IMR-90 (cell line): ENCODE measurements around the gene TMEM129. TPM values are rescaled to one million over a fixed set of nuclear protein-coding genes. Genes with fewer than 3 reads are reported as not detected.

ENCODE experiments used
- ATAC-seq: fragments of 200-7000 bp; cut with Tn5 transposase; 2 replicates; pipeline ENCODE4 v1.9.1; 2020; ENCODE audit warnings: low read depth, mild to moderate bottlenecking, moderate library complexity
- BruUV-seq: library from RNA; stranded (reverse); fragments of 400-500 nt; replicated peaks from 2 replicates; lab custom pipeline; 2021; lab: Mats Ljungman, UMichigan
- CTCF ChIA-PET: fragments of 300-600 bp; formaldehyde crosslinking; extraction: SDS; loops from one replicate; lab custom pipeline; 2021; ENCODE audit warnings: antibody characterized with exemption; lab: Yijun Ruan, JAX
- POLR2A ChIA-PET: fragments of 300-600 bp; sonication (Branson Sonifier 250); formaldehyde crosslinking; loops from one replicate; lab custom pipeline; 2022; ENCODE audit warnings: antibody characterized with exemption; ENCODE audit not compliant: unreplicated experiment; lab: Charles Lee
- DNase-seq: peaks from one replicate; pipeline ENCODE4 v3.0.0; 2013
- H2AFZ ChIP-seq: replicated peaks from 2 replicates; pipeline ENCODE3; 2013; ENCODE audit warnings: low read length, mild to moderate bottlenecking; ENCODE audit not compliant: poor library complexity
- H2AK5ac ChIP-seq: 2 replicates; pipeline ENCODE4 v1.6.1; 2013; ENCODE audit warnings: low read depth, low read length, inconsistent platforms
- H2AK9ac ChIP-seq: replicated peaks from 2 replicates; pipeline ENCODE3; 2013; ENCODE audit warnings: mild to moderate bottlenecking, low read depth, low read length, moderate library complexity; ENCODE audit not compliant: poor library complexity
- H2BK120ac ChIP-seq: 2 replicates; pipeline ENCODE4 v1.6.1; 2013; ENCODE audit warnings: low read depth, low read length, inconsistent platforms
- H2BK15ac ChIP-seq: 3 replicates; pipeline ENCODE4 v1.6.1; 2013; ENCODE audit warnings: low read depth, low read length, inconsistent platforms
- H2BK20ac ChIP-seq: 2 replicates; pipeline ENCODE4 v1.6.1; 2013; ENCODE audit warnings: low read depth, mild to moderate bottlenecking, inconsistent platforms, low read length, moderate library complexity
- H2BK5ac ChIP-seq: 2 replicates; pipeline ENCODE4 v1.6.1; 2013; ENCODE audit warnings: mild to moderate bottlenecking, low read depth, low read length, inconsistent platforms; ENCODE audit not compliant: poor library complexity, severe bottlenecking
- H3K14ac ChIP-seq: replicated peaks from 2 replicates; pipeline ENCODE4 v1.6.1; 2013; ENCODE audit warnings: low read depth, low read length, inconsistent platforms
- H3K18ac ChIP-seq: 2 replicates; pipeline ENCODE4 v1.6.1; 2013; ENCODE audit warnings: low read depth, low read length, control low read depth
- H3K23ac ChIP-seq: 2 replicates; pipeline ENCODE4 v1.6.1; 2013; ENCODE audit warnings: low read depth, low read length, inconsistent platforms
- H3K27ac ChIP-seq: 2 replicates; pipeline ENCODE4 v1.5.1; 2013; ENCODE audit warnings: mild to moderate bottlenecking, control low read depth, low read length; ENCODE audit not compliant: insufficient read depth
- H3K27me3 ChIP-seq: 2 replicates; pipeline ENCODE4 v1.6.1; 2013; ENCODE audit warnings: low read length; ENCODE audit not compliant: control insufficient read depth, insufficient read depth
- H3K36me3 ChIP-seq: 2 replicates; pipeline ENCODE4 v1.6.1; 2013; ENCODE audit warnings: low read length, mixed read lengths; ENCODE audit not compliant: control insufficient read depth, insufficient read depth
- H3K4ac ChIP-seq: 2 replicates; pipeline ENCODE4 v1.6.1; 2013; ENCODE audit warnings: low read depth, low read length, inconsistent platforms
- H3K4me1 ChIP-seq: 2 replicates; pipeline ENCODE4 v1.6.1; 2013; ENCODE audit warnings: low read length, mixed read lengths; ENCODE audit not compliant: control insufficient read depth, insufficient read depth
- H3K4me2 ChIP-seq: 2 replicates; pipeline ENCODE4 v1.6.1; 2013; ENCODE audit warnings: low read depth, mild to moderate bottlenecking, control low read depth, low read length, moderate library complexity
- H3K4me3 ChIP-seq: 2 replicates; pipeline ENCODE4 v1.5.1; 2013; ENCODE audit warnings: low read depth, mild to moderate bottlenecking, control low read depth, low read length, moderate library complexity; ENCODE audit not compliant: insufficient read depth
- H3K56ac ChIP-seq: 2 replicates; pipeline ENCODE4 v1.6.1; 2013; ENCODE audit warnings: low read length, inconsistent platforms; ENCODE audit not compliant: insufficient read depth; ENCODE audit errors: extremely low read depth
- H3K79me1 ChIP-seq, 2 experiments: 2 replicates each; pipeline ENCODE4 v1.6.1; 2013; ENCODE audit warnings: low read length in 2 of 2, inconsistent platforms in 1 of 2, low read depth in 1 of 2
- H3K9ac ChIP-seq: 2 replicates; pipeline ENCODE4 v1.6.1; 2013; ENCODE audit warnings: low read depth, low read length, control low read depth
- H3K9me1 ChIP-seq: 2 replicates; pipeline ENCODE4 v1.6.1; 2013; ENCODE audit warnings: low read length, inconsistent platforms; ENCODE audit not compliant: insufficient read depth
- H3K9me3 ChIP-seq: 2 replicates; pipeline ENCODE4 v1.6.1; 2013; ENCODE audit warnings: low read length; ENCODE audit not compliant: control insufficient read depth, insufficient read depth
- H4K20me1 ChIP-seq: 2 replicates; pipeline ENCODE4 v1.6.1; 2013; ENCODE audit warnings: low read length, inconsistent platforms; ENCODE audit not compliant: insufficient read depth
- H4K5ac ChIP-seq: 2 replicates; pipeline ENCODE4 v1.6.1; 2013; ENCODE audit warnings: mild to moderate bottlenecking, low read depth, low read length, control low read depth
- H4K8ac ChIP-seq, 2 experiments: 2 replicates each; pipeline ENCODE4 v1.6.1; 2013; ENCODE audit warnings: low read depth in 2 of 2, low read length in 2 of 2, control low read depth in 1 of 2, inconsistent platforms in 1 of 2
- H4K91ac ChIP-seq: 2 replicates; pipeline ENCODE4 v1.6.1; 2013; ENCODE audit warnings: low read depth, low read length, inconsistent platforms; ENCODE audit not compliant: insufficient read depth
- BHLHE40 ChIP-seq: fragments of 150-350 bp; IDR thresholded peaks from 2 replicates; pipeline ENCODE4 v1.6.1; 2016; ENCODE audit warnings: mild to moderate bottlenecking, low read depth, low read length
- CEBPB ChIP-seq: IDR thresholded peaks from 2 replicates; pipeline ENCODE4 v1.6.1; 2012; ENCODE audit warnings: low read depth, low read length, improper control_type of control experiment
- CHD1 ChIP-seq: IDR thresholded peaks from 2 replicates; pipeline ENCODE4 v1.6.1; 2012; ENCODE audit warnings: low read depth, low read length, improper control_type of control experiment
- FOS ChIP-seq: fragments of 150-350 bp; IDR thresholded peaks from 2 replicates; pipeline ENCODE4 v1.6.1; 2016; ENCODE audit warnings: low read depth, low read length
- MAZ ChIP-seq: IDR thresholded peaks from 2 replicates; pipeline ENCODE4 v1.6.1; 2012; ENCODE audit warnings: low read depth, mild to moderate bottlenecking, low read length, improper control_type of control experiment, moderate library complexity, borderline replicate concordance
- NFE2L2 ChIP-seq: fragments of 150-350 bp; IDR thresholded peaks from 2 replicates; pipeline ENCODE4 v1.6.1; 2016; ENCODE audit warnings: low read depth, mild to moderate bottlenecking, low read length
- POLR2A ChIP-seq: IDR thresholded peaks from 2 replicates; pipeline ENCODE4 v1.6.1; 2012; ENCODE audit warnings: mild to moderate bottlenecking, low read depth, low read length
- RCOR1 ChIP-seq: IDR thresholded peaks from 2 replicates; pipeline ENCODE4 v1.6.1; 2012; ENCODE audit warnings: mild to moderate bottlenecking, low read length, improper control_type of control experiment; ENCODE audit not compliant: insufficient replicate concordance
- RFX5 ChIP-seq: IDR thresholded peaks from 2 replicates; pipeline ENCODE4 v1.8.0; 2012; ENCODE audit warnings: low read depth, mild to moderate bottlenecking, low read length, moderate library complexity
- SMC3 ChIP-seq: fragments of 150-350 bp; IDR thresholded peaks from 2 replicates; pipeline ENCODE4 v1.6.1; 2016; ENCODE audit warnings: low read depth, mild to moderate bottlenecking, antibody characterized with exemption, low read length, moderate library complexity
- whole genome bisulfite sequencing, 2 experiments: methylation state at CpG; one replicate each; pipeline versions ENCODE4 v1.1.5 to v1.1.7; 2013; ENCODE audit warnings: missing lambda C conversion rate in 2 of 2; ENCODE audit not compliant: insufficient read length in 1 of 2; ENCODE audit errors: extremely low coverage in 2 of 2; 5-methylcytosine and 5-hydroxymethylcytosine counted together
- dilution Hi-C: fragments of 300-500 bp; cut with HindIII; formaldehyde crosslinking; loops from one replicate; pipeline ENCODE4 v1.14.3; 2018; ENCODE audit warnings: low sequenced_read_pairs; ENCODE audit not compliant: unreplicated experiment
- in situ Hi-C: fragments of 300-500 bp; cut with MboI; formaldehyde crosslinking; loops from 3 replicates; pipeline ENCODE4 v1.14.3; 2019; ENCODE audit warnings: low sequenced_read_pairs, inconsistent platforms, mixed read lengths
- intact Hi-C: fragments of 100-400 bp; cut with micrococcal nuclease; formaldehyde crosslinking; loops from 2 replicates; pipeline ENCODE4 v1.10.0; 2022
- polyA plus RNA-seq, 3 experiments: library from polyadenylated mRNA; depleted of rRNA; stranded (reverse); fragments of >200 nt; gene quantifications; 2 replicates each; pipeline ENCODE4 v1.2.3, GENCODE V29; 2012; ENCODE audit warnings: low replicate concordance in 1 of 3
- total RNA-seq: library from RNA; depleted of rRNA; stranded (reverse); fragments of >200 nt; gene quantifications from 2 replicates; pipeline ENCODE4 v1.2.3, GENCODE V29; 2012
- TF ChIP-seq, protein P1 (sequence below): conservative IDR thresholded peaks from 2 replicates; pipeline ENCODE4 v1.5.1; 2012; ENCODE audit warnings: mild to moderate bottlenecking, low read depth, low read length, improper control_type of control experiment
- TF ChIP-seq, protein P2 (sequence below): fragments of 150-350 bp; IDR thresholded peaks from 2 replicates; pipeline ENCODE4 v1.6.1; 2017; ENCODE audit warnings: mild to moderate bottlenecking, antibody characterized with exemption, low read length, low read depth

TMEM129 gene
- total and polyA plus RNA-seq, 2 of the 4 experiments (the other 2 are of a cell fraction): 6.6 to 26.6 TPM

DNA sequence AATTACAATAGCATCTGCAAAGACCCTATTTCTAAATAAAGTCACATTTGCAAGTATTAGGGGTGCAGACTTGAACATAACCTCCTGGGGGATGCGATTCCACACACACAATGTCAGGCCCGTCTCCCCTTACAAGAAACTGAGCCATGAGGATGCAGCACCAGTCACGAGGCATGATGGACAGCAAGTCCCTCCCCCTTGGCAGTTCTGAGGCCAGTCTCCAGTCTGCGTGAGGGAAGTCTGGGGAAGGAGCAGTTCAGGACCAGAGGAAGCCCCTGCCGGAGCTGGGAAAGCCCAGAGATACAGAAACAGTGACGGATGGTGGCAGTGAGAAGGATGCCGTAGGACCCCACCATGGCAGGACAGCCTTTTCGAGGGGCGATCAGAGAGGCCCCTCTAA lies 46.4 kb downstream of the TMEM129 start:
- H3K23ac ChIP-seq: no peak overlapping the region
- no peak overlapping the region for H2BK15ac ChIP-seq
- H2BK20ac ChIP-seq: no peak overlapping the region
- H4K8ac ChIP-seq: no peak overlapping the region
- no peak for TF ChIP-seq SMC3
- TF ChIP-seq CHD1: no peak
- TF ChIP-seq, protein P1, sequence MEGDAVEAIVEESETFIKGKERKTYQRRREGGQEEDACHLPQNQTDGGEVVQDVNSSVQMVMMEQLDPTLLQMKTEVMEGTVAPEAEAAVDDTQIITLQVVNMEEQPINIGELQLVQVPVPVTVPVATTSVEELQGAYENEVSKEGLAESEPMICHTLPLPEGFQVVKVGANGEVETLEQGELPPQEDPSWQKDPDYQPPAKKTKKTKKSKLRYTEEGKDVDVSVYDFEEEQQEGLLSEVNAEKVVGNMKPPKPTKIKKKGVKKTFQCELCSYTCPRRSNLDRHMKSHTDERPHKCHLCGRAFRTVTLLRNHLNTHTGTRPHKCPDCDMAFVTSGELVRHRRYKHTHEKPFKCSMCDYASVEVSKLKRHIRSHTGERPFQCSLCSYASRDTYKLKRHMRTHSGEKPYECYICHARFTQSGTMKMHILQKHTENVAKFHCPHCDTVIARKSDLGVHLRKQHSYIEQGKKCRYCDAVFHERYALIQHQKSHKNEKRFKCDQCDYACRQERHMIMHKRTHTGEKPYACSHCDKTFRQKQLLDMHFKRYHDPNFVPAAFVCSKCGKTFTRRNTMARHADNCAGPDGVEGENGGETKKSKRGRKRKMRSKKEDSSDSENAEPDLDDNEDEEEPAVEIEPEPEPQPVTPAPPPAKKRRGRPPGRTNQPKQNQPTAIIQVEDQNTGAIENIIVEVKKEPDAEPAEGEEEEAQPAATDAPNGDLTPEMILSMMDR: no peak
- TF ChIP-seq NFE2L2: no peak
- TF ChIP-seq BHLHE40: no peak
- TF ChIP-seq, protein P2, sequence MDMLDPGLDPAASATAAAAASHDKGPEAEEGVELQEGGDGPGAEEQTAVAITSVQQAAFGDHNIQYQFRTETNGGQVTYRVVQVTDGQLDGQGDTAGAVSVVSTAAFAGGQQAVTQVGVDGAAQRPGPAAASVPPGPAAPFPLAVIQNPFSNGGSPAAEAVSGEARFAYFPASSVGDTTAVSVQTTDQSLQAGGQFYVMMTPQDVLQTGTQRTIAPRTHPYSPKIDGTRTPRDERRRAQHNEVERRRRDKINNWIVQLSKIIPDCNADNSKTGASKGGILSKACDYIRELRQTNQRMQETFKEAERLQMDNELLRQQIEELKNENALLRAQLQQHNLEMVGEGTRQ: no peak
- TF ChIP-seq RFX5: no peak
- no peak for TF ChIP-seq POLR2A
- TF ChIP-seq FOS: no peak
- TF ChIP-seq RCOR1: no peak
- no peak for TF ChIP-seq CEBPB
- TF ChIP-seq MAZ: no peak
- H2BK5ac ChIP-seq: no peak overlapping the region
- 87% methylated on average over 4 of the region's 9 CpGs; no CpG with 5 or more reads in 1 of the 2 experiments for WGBS, 2 experiments
- H3K4me3 ChIP-seq: no peak overlapping the region
- no peaks in the 10 kb centered on the region for H3K4me1 ChIP-seq
- no peak overlapping the region for H2AK9ac ChIP-seq
- H3K14ac ChIP-seq: no peak overlapping the region
- ATAC-seq (peak; percentile 46), DNase-seq (peak; percentile 13)
- H3K4ac ChIP-seq: no peak overlapping the region
- no peaks in the 10 kb centered on the region for H3K79me1 ChIP-seq
- no peak overlapping the region for H2BK120ac ChIP-seq
- dilution Hi-C loops: no loop called here
- H2AFZ ChIP-seq: no peak overlapping the region
- no peak overlapping the region for H3K18ac ChIP-seq
- H3K9ac ChIP-seq: no peak overlapping the region
- H3K56ac ChIP-seq: no peak overlapping the region
- H3K9me1 ChIP-seq: no peaks in the 10 kb centered on the region
- no peak overlapping the region for H2AK5ac ChIP-seq
- ChIA-PET CTCF (no interaction called here), POLR2A (no interaction called here)
- BruUV-seq: no TSS peak
- H3K27me3 ChIP-seq: no peaks in the 10 kb centered on the region
- no peaks in the 10 kb centered on the region for H4K20me1 ChIP-seq
- no peaks in the 10 kb centered on the region for H3K9me3 ChIP-seq
- H3K4me2 ChIP-seq: no peak overlapping the region
- in situ Hi-C loops: no loop called here
- H3K36me3 ChIP-seq: no peaks in the 10 kb centered on the region
- H3K27ac ChIP-seq: no peak overlapping the region
- no peak overlapping the region for H4K91ac ChIP-seq
- no peak overlapping the region for H4K5ac ChIP-seq
- intact Hi-C loops: no loop called here
